Osteocyte (in vitro differentiated cells): ENCODE measurements around the gene ZNF184. TPM values are rescaled to one million over a fixed set of nuclear protein-coding genes. Genes with fewer than 3 reads are reported as not detected.
A peak's percentile ranks its signal among the peaks of the same experiment; 100 is the strongest.

Experiments used
- DNase-seq: peaks from one replicate; pipeline ENCODE4 v3.0.0; 2021; ENCODE audit warnings: mixed read lengths; ENCODE audit not compliant: unreplicated experiment; ENCODE audit errors: extremely low spot score
- H3K27ac Mint-ChIP-seq: one replicate; pipeline ENCODE4 v1.8.0; 2021; ENCODE audit warnings: mild to moderate bottlenecking, mixed read lengths; ENCODE audit not compliant: unreplicated experiment
- H3K27me3 Mint-ChIP-seq: one replicate; pipeline ENCODE4 v1.8.0; 2021; ENCODE audit warnings: mixed read lengths; ENCODE audit not compliant: unreplicated experiment
- H3K36me3 Mint-ChIP-seq: one replicate; pipeline ENCODE4 v1.8.0; 2021; ENCODE audit warnings: mixed read lengths; ENCODE audit not compliant: unreplicated experiment
- H3K4me1 Mint-ChIP-seq: one replicate; pipeline ENCODE4 v1.8.0; 2021; ENCODE audit warnings: mixed read lengths; ENCODE audit not compliant: unreplicated experiment
- H3K4me3 Mint-ChIP-seq: one replicate; pipeline ENCODE4 v1.8.0; 2021; ENCODE audit warnings: mild to moderate bottlenecking, moderate library complexity, mixed read lengths; ENCODE audit not compliant: unreplicated experiment
- H3K9me3 Mint-ChIP-seq: one replicate; pipeline ENCODE4 v1.8.0; 2021; ENCODE audit warnings: mixed read lengths; ENCODE audit not compliant: unreplicated experiment
- total RNA-seq: library from RNA; stranded (reverse); gene quantifications from 2 replicates; pipeline ENCODE4 v1.2.1, GENCODE V29; 2021
- TF ChIP-seq, protein P1 (sequence below): fragments of 200-600 bp; sonication (generic); IDR thresholded peaks from 2 replicates; pipeline ENCODE4 v1.5.0; 2021; ENCODE audit warnings: antibody characterized with exemption, mild to moderate bottlenecking, moderate library complexity

Gene ZNF184
- total RNA-seq, 1 donor from 2014 or later: 9.5 TPM

DNA sequence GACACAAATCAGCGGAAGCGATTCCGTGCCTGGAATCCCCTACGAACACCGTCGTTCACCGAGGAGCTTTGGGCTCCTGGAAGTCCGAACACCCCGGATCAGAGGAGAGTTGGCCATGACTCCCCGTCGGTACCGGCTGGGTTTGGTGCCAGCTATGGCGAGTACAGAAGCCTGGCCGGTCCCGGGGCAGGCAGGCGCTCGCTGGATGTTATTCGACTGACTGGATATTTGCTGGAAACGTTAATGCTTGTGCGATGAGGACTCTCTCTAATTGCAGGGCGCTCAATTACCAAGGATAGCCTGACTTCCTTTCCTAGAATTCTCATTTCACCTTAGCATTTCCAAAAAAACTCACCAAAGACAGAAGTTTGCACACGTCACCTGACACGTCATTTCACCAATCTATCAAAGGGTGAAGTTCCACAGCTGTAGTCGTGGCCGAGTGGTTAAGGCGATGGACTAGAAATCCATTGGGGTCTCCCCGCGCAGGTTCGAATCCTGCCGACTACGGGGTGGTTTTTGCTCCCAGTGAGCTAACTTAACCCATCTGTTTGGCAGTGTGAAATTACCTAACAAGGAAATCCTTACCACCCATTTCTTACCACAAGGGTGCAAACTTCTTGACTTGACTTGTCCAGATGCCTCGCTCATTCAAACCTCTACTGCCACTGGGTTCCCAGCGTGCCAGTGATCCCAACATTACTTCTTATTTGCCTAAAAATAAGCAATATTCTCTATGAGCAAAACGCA, 22.7 kb upstream of the ZNF184 start:
- H3K4me1 Mint-ChIP-seq: peaks cover 16% of the 10 kb centered on the region
- no peaks in the 10 kb centered on the region for H3K9me3 Mint-ChIP-seq
- H3K36me3 Mint-ChIP-seq: no peaks in the 10 kb centered on the region
- peak overlapping the region; percentile 81 for H3K4me3 Mint-ChIP-seq
- TF ChIP-seq, protein P1, sequence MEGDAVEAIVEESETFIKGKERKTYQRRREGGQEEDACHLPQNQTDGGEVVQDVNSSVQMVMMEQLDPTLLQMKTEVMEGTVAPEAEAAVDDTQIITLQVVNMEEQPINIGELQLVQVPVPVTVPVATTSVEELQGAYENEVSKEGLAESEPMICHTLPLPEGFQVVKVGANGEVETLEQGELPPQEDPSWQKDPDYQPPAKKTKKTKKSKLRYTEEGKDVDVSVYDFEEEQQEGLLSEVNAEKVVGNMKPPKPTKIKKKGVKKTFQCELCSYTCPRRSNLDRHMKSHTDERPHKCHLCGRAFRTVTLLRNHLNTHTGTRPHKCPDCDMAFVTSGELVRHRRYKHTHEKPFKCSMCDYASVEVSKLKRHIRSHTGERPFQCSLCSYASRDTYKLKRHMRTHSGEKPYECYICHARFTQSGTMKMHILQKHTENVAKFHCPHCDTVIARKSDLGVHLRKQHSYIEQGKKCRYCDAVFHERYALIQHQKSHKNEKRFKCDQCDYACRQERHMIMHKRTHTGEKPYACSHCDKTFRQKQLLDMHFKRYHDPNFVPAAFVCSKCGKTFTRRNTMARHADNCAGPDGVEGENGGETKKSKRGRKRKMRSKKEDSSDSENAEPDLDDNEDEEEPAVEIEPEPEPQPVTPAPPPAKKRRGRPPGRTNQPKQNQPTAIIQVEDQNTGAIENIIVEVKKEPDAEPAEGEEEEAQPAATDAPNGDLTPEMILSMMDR: peak; percentile 20
- DNase-seq: no peak
- H3K27ac Mint-ChIP-seq: peak overlapping the region; percentile 41
- peaks cover 72% of the 10 kb centered on the region for H3K27me3 Mint-ChIP-seq

DNA sequence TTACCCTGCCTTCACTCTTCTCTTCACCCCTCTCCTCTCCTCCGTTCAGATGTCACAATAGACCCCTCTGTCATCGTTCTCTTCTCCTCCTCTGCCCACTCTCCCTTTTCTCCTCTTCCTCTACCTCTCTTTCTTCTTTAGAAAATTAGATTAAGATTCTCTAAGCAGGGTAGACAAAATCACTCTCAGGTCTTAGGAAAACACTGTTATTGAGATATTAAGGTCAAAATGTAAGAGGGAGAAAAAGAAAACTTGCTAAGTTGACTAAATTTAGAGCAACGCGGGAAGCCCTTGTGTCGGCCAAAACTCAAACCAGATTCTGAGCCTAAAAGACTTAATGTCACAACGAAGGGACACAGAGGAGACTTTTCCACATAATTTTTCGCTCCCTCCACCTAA, 22.1 kb upstream of the ZNF184 start:
- H3K27me3 Mint-ChIP-seq: peaks cover 66% of the 10 kb centered on the region
- peaks cover 16% of the 10 kb centered on the region for H3K4me1 Mint-ChIP-seq
- H3K36me3 Mint-ChIP-seq: no peaks in the 10 kb centered on the region

DNA sequence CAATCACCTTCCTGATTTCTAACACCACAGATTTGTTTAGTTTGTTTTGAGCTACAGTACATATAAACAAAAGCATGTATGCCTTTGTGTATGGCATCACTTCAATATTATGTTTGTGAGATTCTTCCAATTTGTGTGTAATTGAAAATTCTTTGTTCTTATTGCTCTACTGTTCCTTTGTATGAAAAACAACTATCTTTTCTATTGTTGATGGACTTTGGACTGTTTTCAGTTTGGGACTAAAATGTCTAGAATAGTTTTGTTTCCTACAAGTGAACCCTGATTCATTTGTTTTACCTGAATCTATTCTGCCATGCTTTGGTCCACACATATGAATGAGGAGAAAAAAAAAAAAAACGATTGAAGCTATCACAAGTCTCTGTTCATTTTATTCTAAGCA, 21.2 kb upstream of the ZNF184 start:
- no peak for DNase-seq
- Mint-ChIP-seq H3K27ac (no peak overlapping the region), H3K4me1 (peaks cover 16% of the 10 kb centered on the region), H3K9me3 (no peaks in the 10 kb centered on the region), H3K36me3 (no peaks in the 10 kb centered on the region), H3K4me3 (no peak overlapping the region), H3K27me3 (peaks cover 61% of the 10 kb centered on the region)
- TF ChIP-seq, protein P1: no peak

More for the DNA sequence above, 22.1 kb upstream of the ZNF184 start:
- Mint-ChIP-seq H3K9me3 (no peaks in the 10 kb centered on the region), H3K4me3 (peak overlapping the region; percentile 81), H3K27ac (peak overlapping the region; percentile 14)
- TF ChIP-seq, protein P1: no peak
- no peak for DNase-seq

- Mint-ChIP-seq H3K4me3 (no peak overlapping the region), H3K27ac (no peak overlapping the region), H3K36me3 (no peaks in the 10 kb centered on the region), H3K9me3 (no peaks in the 10 kb centered on the region), H3K27me3 (peaks cover 50% of the 10 kb centered on the region), H3K4me1 (peaks cover 16% of the 10 kb centered on the region)
- DNase-seq: no peak
- TF ChIP-seq, protein P1: no peak
Measured at GRCh38 chr6:27492631-27493190, 19.8 kb upstream of the ZNF184 start.
